IMR-90 (cell line): Measurements from ENCODE around the gene PALLD. TPM values are rescaled to one million over a fixed set of nuclear protein-coding genes. Genes with fewer than 3 reads are reported as not detected.

Experiments used
- ATAC-seq: fragments of 200-7000 bp; cut with Tn5 transposase; 2 replicates; pipeline ENCODE4 v1.9.1; 2020; ENCODE audit warnings: low read depth, mild to moderate bottlenecking, moderate library complexity
- BruUV-seq: library from RNA; stranded (reverse); fragments of 400-500 nt; replicated peaks from 2 replicates; lab custom pipeline; 2021; lab: Mats Ljungman, UMichigan
- CTCF ChIA-PET: fragments of 300-600 bp; formaldehyde crosslinking; extraction: SDS; loops from one replicate; lab custom pipeline; 2021; ENCODE audit warnings: antibody characterized with exemption; lab: Yijun Ruan, JAX
- POLR2A ChIA-PET: fragments of 300-600 bp; sonication (Branson Sonifier 250); formaldehyde crosslinking; loops from one replicate; lab custom pipeline; 2022; ENCODE audit warnings: antibody characterized with exemption; ENCODE audit not compliant: unreplicated experiment; lab: Charles Lee
- DNase-seq: peaks from one replicate; pipeline ENCODE4 v3.0.0; 2013
- H2AFZ ChIP-seq: replicated peaks from 2 replicates; pipeline ENCODE3; 2013; ENCODE audit warnings: low read length, mild to moderate bottlenecking; ENCODE audit not compliant: poor library complexity
- H2AK5ac ChIP-seq: 2 replicates; pipeline ENCODE4 v1.6.1; 2013; ENCODE audit warnings: low read depth, low read length, inconsistent platforms
- H2AK9ac ChIP-seq: replicated peaks from 2 replicates; pipeline ENCODE3; 2013; ENCODE audit warnings: mild to moderate bottlenecking, low read depth, low read length, moderate library complexity; ENCODE audit not compliant: poor library complexity
- H2BK120ac ChIP-seq: 2 replicates; pipeline ENCODE4 v1.6.1; 2013; ENCODE audit warnings: low read depth, low read length, inconsistent platforms
- H2BK15ac ChIP-seq: 3 replicates; pipeline ENCODE4 v1.6.1; 2013; ENCODE audit warnings: low read depth, low read length, inconsistent platforms
- H2BK20ac ChIP-seq: 2 replicates; pipeline ENCODE4 v1.6.1; 2013; ENCODE audit warnings: low read depth, mild to moderate bottlenecking, inconsistent platforms, low read length, moderate library complexity
- H2BK5ac ChIP-seq: 2 replicates; pipeline ENCODE4 v1.6.1; 2013; ENCODE audit warnings: mild to moderate bottlenecking, low read depth, low read length, inconsistent platforms; ENCODE audit not compliant: poor library complexity, severe bottlenecking
- H3K14ac ChIP-seq: replicated peaks from 2 replicates; pipeline ENCODE4 v1.6.1; 2013; ENCODE audit warnings: low read depth, low read length, inconsistent platforms
- H3K18ac ChIP-seq: 2 replicates; pipeline ENCODE4 v1.6.1; 2013; ENCODE audit warnings: low read depth, low read length, control low read depth
- H3K23ac ChIP-seq: 2 replicates; pipeline ENCODE4 v1.6.1; 2013; ENCODE audit warnings: low read depth, low read length, inconsistent platforms
- H3K27ac ChIP-seq: 2 replicates; pipeline ENCODE4 v1.5.1; 2013; ENCODE audit warnings: mild to moderate bottlenecking, control low read depth, low read length; ENCODE audit not compliant: insufficient read depth
- H3K27me3 ChIP-seq: 2 replicates; pipeline ENCODE4 v1.6.1; 2013; ENCODE audit warnings: low read length; ENCODE audit not compliant: control insufficient read depth, insufficient read depth
- H3K36me3 ChIP-seq: 2 replicates; pipeline ENCODE4 v1.6.1; 2013; ENCODE audit warnings: low read length, mixed read lengths; ENCODE audit not compliant: control insufficient read depth, insufficient read depth
- H3K4ac ChIP-seq: 2 replicates; pipeline ENCODE4 v1.6.1; 2013; ENCODE audit warnings: low read depth, low read length, inconsistent platforms
- H3K4me1 ChIP-seq: 2 replicates; pipeline ENCODE4 v1.6.1; 2013; ENCODE audit warnings: low read length, mixed read lengths; ENCODE audit not compliant: control insufficient read depth, insufficient read depth
- H3K4me2 ChIP-seq: 2 replicates; pipeline ENCODE4 v1.6.1; 2013; ENCODE audit warnings: low read depth, mild to moderate bottlenecking, control low read depth, low read length, moderate library complexity
- H3K4me3 ChIP-seq: 2 replicates; pipeline ENCODE4 v1.5.1; 2013; ENCODE audit warnings: low read depth, mild to moderate bottlenecking, control low read depth, low read length, moderate library complexity; ENCODE audit not compliant: insufficient read depth
- H3K56ac ChIP-seq: 2 replicates; pipeline ENCODE4 v1.6.1; 2013; ENCODE audit warnings: low read length, inconsistent platforms; ENCODE audit not compliant: insufficient read depth; ENCODE audit errors: extremely low read depth
- H3K79me1 ChIP-seq, 2 experiments: 2 replicates each; pipeline ENCODE4 v1.6.1; 2013; ENCODE audit warnings: low read length in 2 of 2, inconsistent platforms in 1 of 2, low read depth in 1 of 2
- H3K9ac ChIP-seq: 2 replicates; pipeline ENCODE4 v1.6.1; 2013; ENCODE audit warnings: low read depth, low read length, control low read depth
- H3K9me1 ChIP-seq: 2 replicates; pipeline ENCODE4 v1.6.1; 2013; ENCODE audit warnings: low read length, inconsistent platforms; ENCODE audit not compliant: insufficient read depth
- H3K9me3 ChIP-seq: 2 replicates; pipeline ENCODE4 v1.6.1; 2013; ENCODE audit warnings: low read length; ENCODE audit not compliant: control insufficient read depth, insufficient read depth
- H4K20me1 ChIP-seq: 2 replicates; pipeline ENCODE4 v1.6.1; 2013; ENCODE audit warnings: low read length, inconsistent platforms; ENCODE audit not compliant: insufficient read depth
- H4K5ac ChIP-seq: 2 replicates; pipeline ENCODE4 v1.6.1; 2013; ENCODE audit warnings: mild to moderate bottlenecking, low read depth, low read length, control low read depth
- H4K8ac ChIP-seq, 2 experiments: 2 replicates each; pipeline ENCODE4 v1.6.1; 2013; ENCODE audit warnings: low read depth in 2 of 2, low read length in 2 of 2, control low read depth in 1 of 2, inconsistent platforms in 1 of 2
- H4K91ac ChIP-seq: 2 replicates; pipeline ENCODE4 v1.6.1; 2013; ENCODE audit warnings: low read depth, low read length, inconsistent platforms; ENCODE audit not compliant: insufficient read depth
- FOS ChIP-seq: fragments of 150-350 bp; IDR thresholded peaks from 2 replicates; pipeline ENCODE4 v1.6.1; 2016; ENCODE audit warnings: low read depth, low read length
- MAFK ChIP-seq: IDR thresholded peaks from 2 replicates; pipeline ENCODE4 v1.6.1; 2012; ENCODE audit warnings: low read depth, low read length, improper control_type of control experiment
- NFE2L2 ChIP-seq: fragments of 150-350 bp; IDR thresholded peaks from 2 replicates; pipeline ENCODE4 v1.6.1; 2016; ENCODE audit warnings: low read depth, mild to moderate bottlenecking, low read length
- POLR2A ChIP-seq: IDR thresholded peaks from 2 replicates; pipeline ENCODE4 v1.6.1; 2012; ENCODE audit warnings: mild to moderate bottlenecking, low read depth, low read length
- RAD21 ChIP-seq: IDR thresholded peaks from 2 replicates; pipeline ENCODE4 v1.6.1; 2012; ENCODE audit warnings: low read length, improper control_type of control experiment
- RCOR1 ChIP-seq: IDR thresholded peaks from 2 replicates; pipeline ENCODE4 v1.6.1; 2012; ENCODE audit warnings: mild to moderate bottlenecking, low read length, improper control_type of control experiment; ENCODE audit not compliant: insufficient replicate concordance
- RFX5 ChIP-seq: IDR thresholded peaks from 2 replicates; pipeline ENCODE4 v1.8.0; 2012; ENCODE audit warnings: low read depth, mild to moderate bottlenecking, low read length, moderate library complexity
- SMC3 ChIP-seq: fragments of 150-350 bp; IDR thresholded peaks from 2 replicates; pipeline ENCODE4 v1.6.1; 2016; ENCODE audit warnings: low read depth, mild to moderate bottlenecking, antibody characterized with exemption, low read length, moderate library complexity
- WGBS, 2 experiments: methylation state at CpG; one replicate each; pipeline versions ENCODE4 v1.1.5 to v1.1.7; 2013; ENCODE audit warnings: missing lambda C conversion rate in 2 of 2; ENCODE audit not compliant: insufficient read length in 1 of 2; ENCODE audit errors: extremely low coverage in 2 of 2; 5-methylcytosine and 5-hydroxymethylcytosine counted together
- dilution Hi-C: fragments of 300-500 bp; cut with HindIII; formaldehyde crosslinking; loops from one replicate; pipeline ENCODE4 v1.14.3; 2018; ENCODE audit warnings: low sequenced_read_pairs; ENCODE audit not compliant: unreplicated experiment
- in situ Hi-C: fragments of 300-500 bp; cut with MboI; formaldehyde crosslinking; loops from 3 replicates; pipeline ENCODE4 v1.14.3; 2019; ENCODE audit warnings: low sequenced_read_pairs, inconsistent platforms, mixed read lengths
- intact Hi-C: fragments of 100-400 bp; cut with micrococcal nuclease; formaldehyde crosslinking; loops from 2 replicates; pipeline ENCODE4 v1.10.0; 2022
- polyA plus RNA-seq, 3 experiments: library from polyadenylated mRNA; depleted of rRNA; stranded (reverse); fragments of >200 nt; gene quantifications; 2 replicates each; pipeline ENCODE4 v1.2.3, GENCODE V29; 2012; ENCODE audit warnings: low replicate concordance in 1 of 3
- total RNA-seq: library from RNA; depleted of rRNA; stranded (reverse); fragments of >200 nt; gene quantifications from 2 replicates; pipeline ENCODE4 v1.2.3, GENCODE V29; 2012
- TF ChIP-seq, protein P1 (sequence below): fragments of 150-350 bp; IDR thresholded peaks from 2 replicates; pipeline ENCODE4 v1.6.1; 2016; ENCODE audit warnings: low read depth, mild to moderate bottlenecking, low read length, moderate library complexity, borderline replicate concordance
- TF ChIP-seq, protein P2 (sequence below): conservative IDR thresholded peaks from 2 replicates; pipeline ENCODE4 v1.5.1; 2012; ENCODE audit warnings: mild to moderate bottlenecking, low read depth, low read length, improper control_type of control experiment
- TF ChIP-seq, protein P3 (sequence below): fragments of 150-350 bp; IDR thresholded peaks from 2 replicates; pipeline ENCODE4 v1.6.1; 2017; ENCODE audit warnings: mild to moderate bottlenecking, antibody characterized with exemption, low read length, low read depth

The PALLD gene
- total and polyA plus RNA-seq, 2 of the 4 experiments (the other 2 are of a cell fraction), result 91.0 to 91.9 TPM

DNA sequence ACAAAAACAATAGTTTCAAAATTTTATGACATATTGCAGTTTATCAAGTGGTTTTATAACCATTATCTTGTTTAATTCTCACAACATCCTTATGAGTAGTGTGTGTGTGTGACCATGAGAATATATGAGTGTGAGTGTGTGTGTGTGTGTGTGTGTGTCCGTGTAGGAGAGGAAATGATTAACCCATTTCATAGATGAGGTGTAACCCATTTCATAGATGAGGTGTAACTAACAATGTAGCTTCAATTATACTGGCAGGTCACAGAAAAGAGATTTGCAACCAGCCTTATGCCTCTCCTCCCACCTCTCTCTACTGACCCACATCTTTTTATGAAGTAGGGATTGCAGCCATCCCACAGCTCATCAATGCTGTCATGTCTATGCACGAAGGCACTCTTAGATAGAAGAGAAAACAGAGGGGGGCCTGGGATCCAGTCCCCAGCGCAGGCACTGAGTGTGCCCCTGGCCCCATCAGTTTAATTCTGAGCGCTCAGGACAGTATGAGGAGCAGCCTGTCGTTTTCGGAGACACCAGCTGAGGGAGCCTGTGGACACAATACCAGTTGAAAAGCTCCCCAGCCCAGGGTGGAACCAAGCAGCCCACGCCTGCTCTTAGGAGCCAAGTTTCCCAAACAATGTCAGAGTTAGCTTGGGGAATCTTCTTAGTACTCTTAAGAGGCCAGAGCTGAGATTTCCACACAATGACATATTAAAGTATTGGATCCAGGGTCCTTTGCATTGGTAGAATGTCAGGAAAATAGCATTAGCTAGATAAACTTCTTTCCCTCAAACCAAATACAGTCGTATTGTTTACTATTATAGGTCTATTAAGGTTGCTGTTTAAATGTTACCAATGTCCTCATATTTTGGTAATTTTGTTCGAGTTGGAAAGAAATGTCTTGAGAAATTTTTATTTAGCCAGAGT is 88.6 kb downstream of the PALLD start:
- peak; percentile 82 for DNase-seq
- Histone ChIP-seq H3K56ac (no peak overlapping the region; the same call in 1 of the 2 replicates), H3K23ac (0 out of 2 replicates have a peak overlapping the region, but pooled peaks have one; percentile 34), H2AK5ac (peak overlapping the region; percentile 87), H2BK15ac (peak overlapping the region; percentile 72; the same call in 2 of the 3 replicates), H3K4me2 (no peak overlapping the region), H3K9ac (0 out of 2 replicates have a peak overlapping the region, but pooled peaks have one; percentile 43), H3K9me3 (no peaks in the 10 kb centered on the region), H3K9me1 (peaks cover 11% of the 10 kb centered on the region), H3K27me3 (no peaks in the 10 kb centered on the region), H4K8ac (peak overlapping the region in 1 of 2 experiments; percentile 59; a peak in 2 of 4 replicates), H2BK120ac (peak overlapping the region; percentile 72), H2BK5ac (peak overlapping the region; percentile 47), H3K14ac (0 out of 2 replicates have a peak overlapping the region, but pooled peaks have one; percentile 10), H4K20me1 (no peaks in the 10 kb centered on the region), H3K18ac (peak overlapping the region; percentile 32; the same call in 1 of the 2 replicates), H3K4me3 (no peak overlapping the region), H3K36me3 (no peaks in the 10 kb centered on the region), H3K4ac (peak overlapping the region; percentile 42), H2AK9ac (no peak overlapping the region), H3K27ac (no peak overlapping the region), H2AFZ (peak overlapping the region; percentile 44), H4K91ac (peak overlapping the region; percentile 67), H2BK20ac (peak overlapping the region; percentile 71), H3K79me1 (peaks cover 0 to 3% of the 10 kb centered on the region in 2 experiments; a peak in 1 of 4 replicates), H3K4me1 (peaks cover 18% of the 10 kb centered on the region), H4K5ac (no peak overlapping the region; the same call in 1 of the 2 replicates)
- ATAC-seq, result peak; percentile 87
- BruUV-seq, result no TSS peak
- dilution Hi-C loops (no loop called here), in situ Hi-C loops (no loop called here), intact Hi-C loops (loop anchor here (1.0 to 5.0 kb wide), 9 partner anchors 49 to 403 kb away; no protein-coding TSS in a partner anchor)
- CTCF ChIA-PET, result interaction anchor here (0.6 to 2.2 kb wide), 29 partner anchors 10 to 324 kb away, joined by 3 to 10 read pairs (median 3); no protein-coding TSS in a partner anchor
- TF ChIP-seq RCOR1 (no peak), FOS (no peak), MAFK (no peak), NFE2L2 (no peak), SMC3 (peak; percentile 86), RAD21 (peak; percentile 88), POLR2A (no peak), RFX5 (no peak)
- TF ChIP-seq, protein P1, sequence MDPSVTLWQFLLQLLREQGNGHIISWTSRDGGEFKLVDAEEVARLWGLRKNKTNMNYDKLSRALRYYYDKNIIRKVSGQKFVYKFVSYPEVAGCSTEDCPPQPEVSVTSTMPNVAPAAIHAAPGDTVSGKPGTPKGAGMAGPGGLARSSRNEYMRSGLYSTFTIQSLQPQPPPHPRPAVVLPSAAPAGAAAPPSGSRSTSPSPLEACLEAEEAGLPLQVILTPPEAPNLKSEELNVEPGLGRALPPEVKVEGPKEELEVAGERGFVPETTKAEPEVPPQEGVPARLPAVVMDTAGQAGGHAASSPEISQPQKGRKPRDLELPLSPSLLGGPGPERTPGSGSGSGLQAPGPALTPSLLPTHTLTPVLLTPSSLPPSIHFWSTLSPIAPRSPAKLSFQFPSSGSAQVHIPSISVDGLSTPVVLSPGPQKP, result no peak
- TF ChIP-seq, protein P2, sequence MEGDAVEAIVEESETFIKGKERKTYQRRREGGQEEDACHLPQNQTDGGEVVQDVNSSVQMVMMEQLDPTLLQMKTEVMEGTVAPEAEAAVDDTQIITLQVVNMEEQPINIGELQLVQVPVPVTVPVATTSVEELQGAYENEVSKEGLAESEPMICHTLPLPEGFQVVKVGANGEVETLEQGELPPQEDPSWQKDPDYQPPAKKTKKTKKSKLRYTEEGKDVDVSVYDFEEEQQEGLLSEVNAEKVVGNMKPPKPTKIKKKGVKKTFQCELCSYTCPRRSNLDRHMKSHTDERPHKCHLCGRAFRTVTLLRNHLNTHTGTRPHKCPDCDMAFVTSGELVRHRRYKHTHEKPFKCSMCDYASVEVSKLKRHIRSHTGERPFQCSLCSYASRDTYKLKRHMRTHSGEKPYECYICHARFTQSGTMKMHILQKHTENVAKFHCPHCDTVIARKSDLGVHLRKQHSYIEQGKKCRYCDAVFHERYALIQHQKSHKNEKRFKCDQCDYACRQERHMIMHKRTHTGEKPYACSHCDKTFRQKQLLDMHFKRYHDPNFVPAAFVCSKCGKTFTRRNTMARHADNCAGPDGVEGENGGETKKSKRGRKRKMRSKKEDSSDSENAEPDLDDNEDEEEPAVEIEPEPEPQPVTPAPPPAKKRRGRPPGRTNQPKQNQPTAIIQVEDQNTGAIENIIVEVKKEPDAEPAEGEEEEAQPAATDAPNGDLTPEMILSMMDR, result peak; percentile 76
- TF ChIP-seq, protein P3, sequence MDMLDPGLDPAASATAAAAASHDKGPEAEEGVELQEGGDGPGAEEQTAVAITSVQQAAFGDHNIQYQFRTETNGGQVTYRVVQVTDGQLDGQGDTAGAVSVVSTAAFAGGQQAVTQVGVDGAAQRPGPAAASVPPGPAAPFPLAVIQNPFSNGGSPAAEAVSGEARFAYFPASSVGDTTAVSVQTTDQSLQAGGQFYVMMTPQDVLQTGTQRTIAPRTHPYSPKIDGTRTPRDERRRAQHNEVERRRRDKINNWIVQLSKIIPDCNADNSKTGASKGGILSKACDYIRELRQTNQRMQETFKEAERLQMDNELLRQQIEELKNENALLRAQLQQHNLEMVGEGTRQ, result no peak
- POLR2A ChIA-PET, result no interaction called here
- WGBS, 2 experiments, result 6% methylated on average over 4 of the region's 9 CpGs; no CpG with 5 or more reads in 1 of the 2 experiments
